ENCODE measurements around the gene LTBR. TPM values are rescaled to one million over a fixed set of nuclear protein-coding genes. Genes with fewer than 3 reads are reported as not detected.
A peak's percentile ranks its signal among the peaks of the same experiment; 100 is the strongest.

The LTBR gene
- total RNA-seq, 1 experiment from 2014 or later, result 194 TPM

DNA sequence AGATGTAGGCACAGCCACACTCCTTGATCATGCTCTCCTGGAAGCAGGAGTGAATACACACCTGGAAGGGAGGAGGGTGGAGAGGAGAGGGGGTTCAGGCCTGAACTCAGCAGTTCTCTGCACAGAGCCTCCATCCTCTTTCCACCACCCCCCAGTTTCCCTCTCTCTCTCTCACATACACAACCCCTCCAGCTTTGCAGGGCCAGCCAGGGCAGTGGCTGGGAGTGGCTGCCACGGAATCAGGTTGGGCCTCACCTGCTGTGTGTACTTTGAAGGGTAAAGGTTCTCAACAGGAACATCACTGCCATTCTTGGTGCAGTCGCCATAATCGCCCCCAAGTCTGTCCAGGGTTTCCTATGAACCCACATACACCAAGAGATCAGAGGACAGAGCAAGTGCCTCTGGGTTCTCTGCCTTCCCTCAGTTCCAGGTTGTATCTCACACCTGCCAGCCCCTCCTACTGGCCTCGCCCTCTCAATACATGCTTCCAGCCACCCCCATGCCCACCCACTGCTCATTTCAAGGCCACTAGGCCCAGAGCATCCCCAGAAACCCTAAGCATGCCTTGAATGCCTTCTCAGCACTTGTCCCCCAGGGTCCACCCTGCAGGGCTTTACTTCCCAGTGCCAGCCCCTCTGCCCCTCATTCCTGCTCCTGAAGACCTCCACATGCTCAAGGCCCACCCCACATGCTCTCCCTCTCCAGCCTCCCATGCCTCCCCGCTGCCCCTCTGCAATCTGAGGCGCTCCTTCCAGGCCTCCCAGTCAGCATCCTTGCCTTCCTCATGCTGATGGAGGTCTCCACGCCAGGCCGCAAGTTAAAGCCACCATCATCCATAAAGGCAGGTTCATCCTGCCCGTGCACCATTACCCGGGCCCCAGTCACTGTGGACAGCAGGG lies 29.2 kb upstream of the LTBR start:
- H3K27ac Mint-ChIP-seq (ENCODE audit: unreplicated experiment), result no peak overlapping the region
- ChIA-PET POLR2A (interaction anchor here (1.0 to 2.7 kb wide), 3 partner anchors 13 to 18 kb away, joined by 4 to 14 read pairs (median 6); partner anchors contain the start of gene TNFRSF1A), CTCF (interaction anchor here (0.6 to 1.9 kb wide), 15 partner anchors 9 to 116 kb away, joined by 3 to 16 read pairs (median 5); partner anchors contain the start of genes LTBR, SCNN1A, TNFRSF1A and VAMP1)
- H3K27me3 Mint-ChIP-seq (ENCODE audit: insufficient read depth, unreplicated experiment), result no peaks in the 10 kb centered on the region
- H3K4me1 ChIP-seq, result peaks cover under 1% of the 10 kb centered on the region; the same call in 1 of the 2 replicates
- no peak for DNase-seq
- H3K4me3 ChIP-seq (ENCODE audit: low read depth, low read length), result no peak overlapping the region
- no peaks in the 10 kb centered on the region for H3K27me3 ChIP-seq (replicated peaks; ENCODE audit: control insufficient read depth, insufficient read depth, low read length)
- H3K36me3 Mint-ChIP-seq (ENCODE audit: insufficient read depth, unreplicated experiment), result peaks cover 5% of the 10 kb centered on the region
- intact Hi-C loops (cut with micrococcal nuclease; ENCODE audit: unreplicated experiment), result no loop called here
- TF ChIP-seq, protein P1, sequence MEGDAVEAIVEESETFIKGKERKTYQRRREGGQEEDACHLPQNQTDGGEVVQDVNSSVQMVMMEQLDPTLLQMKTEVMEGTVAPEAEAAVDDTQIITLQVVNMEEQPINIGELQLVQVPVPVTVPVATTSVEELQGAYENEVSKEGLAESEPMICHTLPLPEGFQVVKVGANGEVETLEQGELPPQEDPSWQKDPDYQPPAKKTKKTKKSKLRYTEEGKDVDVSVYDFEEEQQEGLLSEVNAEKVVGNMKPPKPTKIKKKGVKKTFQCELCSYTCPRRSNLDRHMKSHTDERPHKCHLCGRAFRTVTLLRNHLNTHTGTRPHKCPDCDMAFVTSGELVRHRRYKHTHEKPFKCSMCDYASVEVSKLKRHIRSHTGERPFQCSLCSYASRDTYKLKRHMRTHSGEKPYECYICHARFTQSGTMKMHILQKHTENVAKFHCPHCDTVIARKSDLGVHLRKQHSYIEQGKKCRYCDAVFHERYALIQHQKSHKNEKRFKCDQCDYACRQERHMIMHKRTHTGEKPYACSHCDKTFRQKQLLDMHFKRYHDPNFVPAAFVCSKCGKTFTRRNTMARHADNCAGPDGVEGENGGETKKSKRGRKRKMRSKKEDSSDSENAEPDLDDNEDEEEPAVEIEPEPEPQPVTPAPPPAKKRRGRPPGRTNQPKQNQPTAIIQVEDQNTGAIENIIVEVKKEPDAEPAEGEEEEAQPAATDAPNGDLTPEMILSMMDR (IDR thresholded peaks at IDR 0.05; ENCODE audit: insufficient read depth in 1 of 2, low read depth in 1 of 2, low read length in 1 of 2, severe bottlenecking in 1 of 2, unreplicated experiment in 1 of 2), result no peak
- BruUV-seq (replicated peaks), result no TSS peak
- no peak overlapping the region for H3K4me3 Mint-ChIP-seq (ENCODE audit: unreplicated experiment)
- no peaks in the 10 kb centered on the region for H3K36me3 ChIP-seq (ENCODE audit: control insufficient read depth, insufficient read depth, low read length)
- H3K9me3 ChIP-seq, result no peaks in the 10 kb centered on the region
- no peaks in the 10 kb centered on the region for H3K4me1 Mint-ChIP-seq (ENCODE audit: low read depth, unreplicated experiment)
- no peaks in the 10 kb centered on the region for H3K9me3 Mint-ChIP-seq (ENCODE audit: unreplicated experiment)

DNA sequence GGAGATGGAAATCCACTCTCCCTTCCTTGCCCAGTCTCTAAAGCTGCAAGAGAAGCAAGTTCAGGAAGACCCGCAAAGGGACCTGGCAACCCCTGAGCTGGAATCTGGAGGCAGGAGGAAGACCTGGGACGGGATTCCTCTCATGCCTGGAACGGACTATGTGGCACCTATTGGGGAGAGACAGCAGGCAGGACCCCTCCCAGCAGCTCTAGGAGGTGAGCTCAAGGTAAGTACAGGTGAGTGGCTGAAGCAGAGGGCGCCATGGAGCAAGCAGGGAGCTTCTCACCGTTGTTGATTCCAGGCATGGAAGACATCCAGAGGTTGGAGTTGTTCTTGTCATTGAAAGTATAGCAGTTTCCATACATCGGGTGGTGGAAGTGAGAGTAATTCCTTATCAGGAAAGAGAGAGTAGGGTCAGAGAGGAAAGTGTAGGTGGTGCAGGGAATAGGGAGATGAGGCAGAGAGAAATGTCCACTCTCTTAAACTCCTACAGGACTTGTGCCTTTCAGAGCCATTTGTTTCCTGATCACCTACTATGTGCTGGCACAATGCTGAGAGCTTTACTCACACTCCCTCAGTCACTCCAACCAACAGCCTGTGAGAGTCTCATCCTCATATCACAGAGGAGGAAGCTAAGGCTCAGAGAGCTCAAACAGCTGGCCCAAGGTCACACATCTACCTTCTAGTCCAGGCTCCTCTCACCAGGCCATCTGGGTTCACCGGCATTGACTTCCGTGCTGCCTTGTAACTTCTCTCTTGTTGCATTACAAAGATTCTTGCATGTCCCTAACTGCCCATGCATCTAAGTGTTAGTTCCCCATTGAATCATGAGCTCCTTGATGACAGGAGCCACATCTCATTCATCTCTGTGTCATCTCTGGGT lies 28.2 kb upstream of the LTBR start:
- Histone ChIP-seq H3K4me3 (ENCODE audit: low read depth, low read length) (no peak overlapping the region), H3K9me3 (no peaks in the 10 kb centered on the region), H3K27me3 (replicated peaks; ENCODE audit: control insufficient read depth, insufficient read depth, low read length) (no peaks in the 10 kb centered on the region), H3K36me3 (ENCODE audit: control insufficient read depth, insufficient read depth, low read length) (no peaks in the 10 kb centered on the region), H3K4me1 (peaks cover 10% of the 10 kb centered on the region)
- ChIA-PET CTCF (interaction anchor here (0.6 to 1.9 kb wide), 16 partner anchors 8 to 424 kb away, joined by 3 to 16 read pairs (median 4); partner anchors contain the start of genes LTBR, SCNN1A, TNFRSF1A and VAMP1), POLR2A (interaction anchor here (0.6 to 2.7 kb wide), 5 partner anchors 14 to 178 kb away, joined by 3 to 14 read pairs (median 6); partner anchors contain the start of genes GAPDH and TNFRSF1A)
- H3K9me3 Mint-ChIP-seq (ENCODE audit: unreplicated experiment), result no peaks in the 10 kb centered on the region
- no TSS peak for BruUV-seq (replicated peaks)
- peaks cover 5% of the 10 kb centered on the region for H3K36me3 Mint-ChIP-seq (ENCODE audit: insufficient read depth, unreplicated experiment)
- TF ChIP-seq, protein P1 (IDR thresholded peaks at IDR 0.05; ENCODE audit: insufficient read depth in 1 of 2, low read depth in 1 of 2, low read length in 1 of 2, severe bottlenecking in 1 of 2, unreplicated experiment in 1 of 2), result peak; percentile 24 to 48
- peaks cover 8% of the 10 kb centered on the region for H3K4me1 Mint-ChIP-seq (ENCODE audit: low read depth, unreplicated experiment)
- DNase-seq, result peak; percentile 62 to 74
- intact Hi-C loops (cut with micrococcal nuclease; ENCODE audit: unreplicated experiment), result no loop called here
- no peaks in the 10 kb centered on the region for H3K27me3 Mint-ChIP-seq (ENCODE audit: insufficient read depth, unreplicated experiment)
- no peak overlapping the region for H3K27ac Mint-ChIP-seq (ENCODE audit: unreplicated experiment)
- H3K4me3 Mint-ChIP-seq (ENCODE audit: unreplicated experiment), result no peak overlapping the region

Measured in Caco-2 (cell line).